NOMO-1 (cell line): ENCODE data around the gene PODXL.
"Not testable (repeated sequence)": the region's sequence is repeated elsewhere in the genome, so short reads cannot be mapped to it uniquely, and the experiment has no call there.

ENCODE experiments used
- DNase-seq, 2 experiments: peaks; one replicate each; lab custom pipeline; 2025; ENCODE audit not compliant: unreplicated experiment in 2 of 2; lab: John Stamatoyannopoulos, UW

PODXL gene

DNA sequence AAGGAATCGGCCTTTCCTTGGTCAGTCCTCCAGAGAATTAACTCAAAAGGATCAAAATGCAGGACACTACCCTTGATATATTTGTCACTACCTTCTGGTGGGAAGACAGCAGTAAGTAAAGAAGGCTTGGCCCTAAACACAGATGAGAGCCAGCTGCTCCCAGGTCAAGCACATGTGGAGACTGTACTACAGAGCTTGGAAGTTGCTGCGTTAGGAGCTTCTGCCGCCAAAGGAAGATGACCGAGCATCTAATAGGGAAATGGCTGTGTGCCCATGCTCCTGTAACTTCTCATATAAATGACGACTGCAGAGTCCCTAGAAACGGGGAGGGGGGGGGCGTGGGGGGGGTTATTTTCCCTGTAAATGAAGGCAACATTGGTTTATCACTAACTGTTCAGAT, 59.0 kb downstream of the PODXL start:
- no peak for DNase-seq

DNA sequence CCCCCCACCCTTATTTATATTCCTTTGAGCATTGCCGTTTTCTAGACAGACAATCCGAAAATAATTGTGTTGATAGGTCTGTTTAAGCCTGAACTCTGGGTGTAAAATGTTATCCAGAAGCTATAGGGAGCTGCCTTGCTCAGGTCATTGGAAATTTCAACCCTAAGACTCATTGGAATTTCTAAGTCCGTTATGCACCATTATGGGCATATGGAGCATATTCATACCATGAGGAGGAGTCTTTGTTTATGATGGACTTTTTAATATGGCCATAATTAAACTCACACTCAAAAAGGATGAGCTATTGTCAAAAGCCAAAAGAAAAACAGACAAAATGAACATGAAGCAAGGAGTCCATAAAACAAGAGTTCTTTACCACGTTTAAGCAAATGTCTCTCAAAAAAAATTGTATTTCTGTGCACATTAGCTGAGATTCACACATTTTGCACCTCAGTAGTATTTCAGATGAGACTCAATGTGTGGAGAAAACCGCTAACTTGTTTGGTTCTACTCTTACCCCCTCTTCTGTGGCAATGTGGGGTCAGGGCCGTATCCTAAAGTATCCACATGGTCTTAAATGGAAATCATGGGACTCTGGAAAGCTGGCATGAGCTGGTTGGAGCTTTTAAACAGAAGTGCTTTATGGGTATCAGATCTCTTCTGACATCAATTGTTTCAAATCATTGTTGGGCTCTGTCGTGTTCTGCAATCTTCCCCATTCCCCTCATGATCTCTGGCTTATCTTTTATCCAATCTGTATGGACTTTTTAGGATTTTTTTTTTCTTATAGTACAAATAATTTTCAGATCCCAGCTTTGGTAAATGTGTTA, 60.5 kb downstream of the PODXL start:
- no peak for DNase-seq

- no peak for DNase-seq
These were observed 62.2 kb downstream of the PODXL start for GRCh38 chr7:131494182-131494581.

GRCh38 chr7:131493581-131493980, 62.8 kb downstream of the PODXL start:
- no peak for DNase-seq

DNA sequence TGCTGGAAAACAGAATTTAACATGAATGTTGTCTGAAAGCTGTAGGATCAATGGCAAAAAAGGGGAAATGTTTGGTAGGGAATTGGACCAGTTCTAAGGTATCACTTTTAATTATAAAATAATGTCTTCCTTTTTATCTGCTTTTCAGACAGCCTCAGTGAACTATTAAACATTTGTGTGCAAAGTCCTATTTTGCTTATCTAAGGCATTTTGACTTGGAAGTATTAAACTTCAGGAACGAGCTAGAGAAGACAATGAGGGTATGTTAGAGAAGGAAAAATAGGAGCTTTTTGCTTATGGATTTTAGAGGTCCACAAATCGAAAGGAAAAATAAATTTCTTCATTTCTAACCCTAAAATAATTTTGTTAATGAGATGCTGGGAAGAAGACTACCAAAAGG, 63.3 kb downstream of the PODXL start:
- DNase-seq = no peak

DNA sequence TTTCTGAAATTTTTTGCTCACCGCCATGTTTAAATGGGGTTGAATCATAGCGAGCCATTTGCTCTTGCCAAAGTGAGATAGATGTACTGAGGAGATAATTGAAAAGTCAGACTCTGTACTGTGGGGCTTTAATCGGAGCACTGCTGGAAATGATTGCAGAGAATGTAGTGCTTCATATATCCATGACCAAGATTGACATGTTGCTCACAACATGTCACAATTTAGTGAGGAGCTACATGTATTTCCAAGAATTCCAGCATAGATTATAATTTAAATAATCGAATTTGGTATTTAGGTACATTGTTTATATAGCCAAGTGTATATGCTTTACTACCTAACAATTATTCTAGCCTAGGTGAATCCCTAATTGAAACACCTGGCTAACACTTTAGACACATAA, 66.5 kb downstream of the PODXL start:
- DNase-seq = no peak

- DNase-seq = no peak
These were observed 67.2 kb downstream of the PODXL start for GRCh38 chr7:131489196-131489595.

GRCh38 chr7:131488361-131488760, 68.1 kb downstream of the PODXL start:
- DNase-seq = no peak

DNA sequence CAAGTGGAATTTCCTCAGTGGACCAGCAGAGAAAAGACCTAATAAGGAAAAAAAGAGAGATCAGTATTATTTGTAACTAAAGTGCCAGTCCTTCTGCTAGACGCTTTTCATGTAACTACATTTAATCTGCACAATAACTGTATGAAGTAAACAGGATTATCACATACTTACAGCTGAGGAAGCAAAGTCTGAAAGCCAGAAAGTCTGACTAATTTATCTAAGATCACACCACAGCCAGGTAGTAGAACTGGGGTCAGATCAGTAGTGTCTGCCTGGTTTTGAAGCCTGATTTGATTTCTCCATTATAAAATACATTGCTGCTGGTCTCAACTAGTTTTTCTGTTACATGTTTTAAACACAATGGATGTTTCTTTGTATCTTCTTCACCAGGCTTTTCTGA, 69.2 kb downstream of the PODXL start:
- DNase-seq = no peak

DNA sequence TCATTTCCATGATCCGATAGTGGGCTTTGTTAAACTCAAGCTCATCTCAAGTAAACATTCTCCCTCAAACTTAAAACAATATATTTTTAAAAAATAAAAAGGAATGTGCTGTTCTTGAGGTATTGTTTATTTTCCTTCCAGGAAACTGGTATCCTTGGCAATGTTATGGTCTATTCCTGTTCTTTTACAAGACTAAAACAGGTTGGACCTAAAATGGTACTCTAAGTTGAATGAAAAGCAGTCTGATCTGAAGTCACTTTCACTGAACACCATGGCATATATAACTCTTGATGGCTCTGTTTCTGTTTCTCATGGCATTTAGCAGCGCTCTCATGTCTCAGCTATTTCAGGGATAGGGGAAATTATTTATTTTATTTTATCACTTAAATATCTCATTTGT, 70.1 kb downstream of the PODXL start:
- no peak for DNase-seq

DNA sequence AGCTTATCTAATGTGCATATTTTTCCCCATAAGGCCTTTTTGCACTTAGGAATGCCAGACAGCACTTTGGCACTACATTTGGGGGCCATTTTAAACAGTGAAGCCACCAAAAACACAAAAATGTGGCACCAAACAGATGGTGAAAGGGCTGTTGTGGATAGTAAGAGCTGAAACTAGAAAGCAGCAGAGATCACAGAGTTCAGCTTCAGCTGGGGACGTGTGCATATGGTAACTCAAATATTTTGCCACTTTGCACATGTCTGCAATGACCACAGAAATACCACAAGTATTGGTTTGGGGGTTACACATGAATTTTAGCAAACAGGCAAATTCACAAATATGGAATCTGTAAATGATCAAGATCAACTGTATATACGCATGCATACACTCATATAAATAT, 72.8 kb downstream of the PODXL start:
- no peak for DNase-seq

GRCh38 chr7:131482800-131483199, 73.6 kb downstream of the PODXL start:
- DNase-seq = no peak

- DNase-seq = no peak
These were observed 75.8 kb downstream of the PODXL start for GRCh38 chr7:131480384-131481315.

DNA sequence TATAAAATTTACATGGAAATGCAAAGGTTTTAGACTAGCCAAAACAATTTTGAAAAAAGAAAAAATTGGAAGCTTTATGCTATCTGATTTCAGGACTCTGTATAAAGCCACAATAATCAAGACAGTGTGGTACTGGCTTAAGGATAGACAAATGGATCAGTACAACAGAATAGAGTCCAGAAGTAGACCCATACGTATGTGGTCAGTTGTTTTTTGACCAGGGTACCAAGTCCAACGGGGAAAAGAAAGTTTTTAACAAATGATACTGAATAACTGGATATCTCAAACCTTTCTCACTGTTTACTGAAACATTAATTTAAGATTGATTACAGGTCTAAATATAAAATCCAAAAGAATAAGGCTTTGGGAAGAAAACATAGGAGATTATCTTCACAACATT, 79.7 kb downstream of the PODXL start:
- no peak for DNase-seq

GRCh38 chr7:131471250-131472004, 85.0 kb downstream of the PODXL start:
- no peak for DNase-seq

DNA sequence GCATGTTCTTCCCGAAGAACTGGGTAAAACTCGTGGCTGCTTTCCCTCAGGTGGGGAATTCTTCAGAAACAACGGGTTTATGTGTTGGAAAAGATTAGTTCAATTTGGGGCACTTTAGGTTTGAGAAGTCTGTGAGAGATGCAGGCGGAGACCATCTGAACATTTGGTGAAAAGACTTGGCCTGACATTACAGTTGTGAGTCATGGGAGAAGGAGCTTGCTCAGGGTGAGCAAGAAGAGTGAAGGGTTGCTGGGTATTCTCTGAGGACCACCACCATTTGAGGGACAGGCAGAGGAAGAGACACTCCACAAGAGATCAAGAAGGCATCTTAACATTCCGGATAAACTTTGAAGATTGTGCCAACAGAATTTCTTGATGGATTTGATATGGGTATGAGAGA, 88.6 kb downstream of the PODXL start:
- DNase-seq = no peak

DNA sequence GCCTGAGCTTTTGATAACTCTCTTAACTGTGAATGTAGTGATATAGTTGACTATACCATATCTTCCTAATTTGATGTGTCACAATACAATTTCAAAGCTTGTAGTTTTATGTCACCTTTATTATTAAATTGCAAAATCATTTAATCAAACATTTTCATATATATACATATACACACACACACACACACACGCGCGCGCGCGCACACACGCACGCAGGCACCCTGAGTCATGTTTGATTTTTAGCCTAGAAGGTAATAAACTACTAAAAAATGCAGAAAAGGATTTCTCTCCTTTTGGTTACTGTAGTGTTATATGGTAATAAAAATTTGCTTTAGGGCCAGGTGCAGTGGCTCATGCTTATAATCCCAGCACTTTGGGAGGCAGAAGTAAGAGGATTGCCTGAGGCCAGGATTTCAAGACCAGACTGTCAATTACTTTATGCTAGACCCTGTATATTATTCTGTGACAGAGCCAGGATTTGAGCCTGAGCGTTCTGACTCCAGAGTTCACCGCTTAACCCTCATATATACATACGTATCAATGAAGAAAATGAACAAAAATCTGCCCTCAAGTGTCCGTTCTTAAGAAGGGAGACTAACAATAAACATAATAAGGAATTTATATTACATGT, 89.6 kb downstream of the PODXL start:
- no peak for DNase-seq

- not testable (repeated sequence) for DNase-seq
These were observed 93.7 kb downstream of the PODXL start for GRCh38 chr7:131462715-131463114.

DNA sequence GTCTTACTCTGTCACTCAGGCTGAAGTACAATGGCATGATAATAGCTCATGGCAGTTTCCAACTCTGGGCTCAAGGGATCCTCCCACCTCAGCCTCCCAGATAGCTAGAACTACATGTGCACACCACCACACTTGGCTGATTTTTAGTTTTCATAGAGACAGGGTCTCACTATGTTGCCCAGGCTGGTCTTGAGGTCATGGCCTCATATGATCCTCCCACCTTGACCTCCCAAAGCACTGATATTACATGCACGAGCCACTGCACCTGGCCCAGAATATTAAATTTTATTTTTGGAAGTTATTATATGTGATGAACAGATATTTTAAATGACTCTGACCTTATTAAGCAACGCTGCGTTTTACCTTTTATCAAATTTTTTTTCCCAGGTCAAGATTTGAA, 94.4 kb downstream of the PODXL start:
- DNase-seq = no peak

GRCh38 chr7:131459256-131459655, 97.2 kb downstream of the PODXL start:
- no peak for DNase-seq

DNA sequence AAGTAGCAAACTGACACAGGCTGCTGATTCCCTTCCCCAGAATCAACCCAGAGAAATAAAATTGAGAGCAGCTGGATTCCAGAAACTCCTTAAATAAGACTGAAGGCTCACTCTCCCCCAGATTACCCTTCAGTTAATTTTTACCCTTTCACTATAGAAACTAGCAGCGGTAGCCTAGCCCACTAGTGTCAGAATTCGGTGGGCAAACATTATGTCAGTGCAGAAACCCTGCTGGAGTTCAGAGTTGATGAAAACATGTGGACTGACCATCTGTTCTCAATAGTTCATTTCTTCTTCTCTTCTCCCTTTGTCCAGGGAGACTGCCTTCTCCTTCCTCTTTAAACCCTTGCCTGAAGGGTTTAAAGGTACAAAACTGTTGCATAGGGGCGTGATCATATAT, 100.1 kb downstream of the PODXL start:
- DNase-seq = no peak
